HS-27A (cell line): ENCODE measurements around the gene CCDC69.

ENCODE experiments used
- DNase-seq: peaks from one replicate; pipeline ENCODE4 v3.0.0-alpha.2; 2012; ENCODE audit warnings: low read depth, missing footprints

CCDC69 gene

GRCh38 chr5:151159649-151160373 is 64.1 kb downstream of the CCDC69 start:
- DNase-seq = no peak

DNA sequence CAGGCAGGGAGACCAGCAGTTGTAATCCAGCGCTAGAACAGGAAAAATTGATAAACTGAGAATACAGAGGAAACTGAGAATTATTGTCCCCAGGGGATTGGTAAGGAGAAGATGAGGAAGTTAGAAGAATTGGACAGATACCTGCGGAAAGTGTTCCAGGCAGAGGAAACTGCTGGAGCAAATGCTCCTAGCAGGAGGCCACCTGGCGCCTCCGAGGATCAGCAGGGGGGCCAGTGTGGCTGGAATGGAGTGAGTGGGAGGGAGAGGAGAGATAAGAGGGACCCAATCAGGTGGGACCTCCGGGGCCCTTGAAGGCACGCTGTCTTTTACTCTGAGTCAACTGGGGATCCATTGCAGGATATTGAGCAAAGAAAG is 65.6 kb downstream of the CCDC69 start:
- DNase-seq = no peak

DNA sequence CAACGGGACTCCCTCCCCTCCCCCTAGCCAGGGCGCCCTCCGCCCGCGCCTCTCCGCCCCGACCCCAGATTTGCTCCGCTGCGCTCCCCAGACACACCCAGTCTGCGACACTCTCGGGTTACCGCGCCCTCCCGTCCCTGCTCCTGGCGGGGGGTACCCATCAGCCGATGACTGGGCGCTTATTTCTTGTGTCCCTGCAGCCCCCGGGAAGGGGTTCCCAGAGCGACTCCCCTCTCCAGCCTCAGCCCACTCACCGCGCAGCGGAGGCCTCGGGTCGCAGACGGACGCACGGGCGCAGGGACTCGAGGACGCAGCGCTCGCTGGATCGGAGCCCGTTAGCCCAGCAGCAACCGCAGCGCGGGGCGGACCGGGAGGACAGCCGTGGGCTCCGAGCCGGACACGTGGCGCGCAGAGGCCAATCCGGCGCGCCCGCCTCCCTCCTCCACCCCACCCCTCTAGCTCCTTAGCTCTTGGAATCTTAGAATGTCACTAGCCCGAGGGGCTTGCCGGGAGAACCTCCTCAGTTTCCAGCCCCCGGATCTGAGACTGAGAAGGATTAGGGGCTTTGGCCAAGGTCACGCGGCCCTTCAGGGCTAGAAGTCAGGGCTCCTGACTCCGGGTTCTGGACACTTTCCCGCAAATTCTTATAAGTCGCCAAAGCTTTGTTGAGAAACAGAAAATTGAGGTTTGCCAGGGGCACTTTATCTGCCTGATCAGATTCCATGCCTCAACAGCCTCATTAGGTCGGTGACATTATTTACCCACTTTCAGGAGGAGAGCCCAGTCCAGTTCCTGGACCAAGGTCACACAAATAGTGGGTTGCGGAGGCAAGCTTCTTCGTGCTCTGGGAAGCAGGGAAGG is 66.2 kb downstream of the CCDC69 start, which contains the start of gene ANXA6:
ANXA6 (minus strand) TSS at position 354 of the 861 bp plus-strand sequence. CDS start 9,878 bp downstream, outside the sequence.
- DNase-seq = peak; percentile 29

DNA sequence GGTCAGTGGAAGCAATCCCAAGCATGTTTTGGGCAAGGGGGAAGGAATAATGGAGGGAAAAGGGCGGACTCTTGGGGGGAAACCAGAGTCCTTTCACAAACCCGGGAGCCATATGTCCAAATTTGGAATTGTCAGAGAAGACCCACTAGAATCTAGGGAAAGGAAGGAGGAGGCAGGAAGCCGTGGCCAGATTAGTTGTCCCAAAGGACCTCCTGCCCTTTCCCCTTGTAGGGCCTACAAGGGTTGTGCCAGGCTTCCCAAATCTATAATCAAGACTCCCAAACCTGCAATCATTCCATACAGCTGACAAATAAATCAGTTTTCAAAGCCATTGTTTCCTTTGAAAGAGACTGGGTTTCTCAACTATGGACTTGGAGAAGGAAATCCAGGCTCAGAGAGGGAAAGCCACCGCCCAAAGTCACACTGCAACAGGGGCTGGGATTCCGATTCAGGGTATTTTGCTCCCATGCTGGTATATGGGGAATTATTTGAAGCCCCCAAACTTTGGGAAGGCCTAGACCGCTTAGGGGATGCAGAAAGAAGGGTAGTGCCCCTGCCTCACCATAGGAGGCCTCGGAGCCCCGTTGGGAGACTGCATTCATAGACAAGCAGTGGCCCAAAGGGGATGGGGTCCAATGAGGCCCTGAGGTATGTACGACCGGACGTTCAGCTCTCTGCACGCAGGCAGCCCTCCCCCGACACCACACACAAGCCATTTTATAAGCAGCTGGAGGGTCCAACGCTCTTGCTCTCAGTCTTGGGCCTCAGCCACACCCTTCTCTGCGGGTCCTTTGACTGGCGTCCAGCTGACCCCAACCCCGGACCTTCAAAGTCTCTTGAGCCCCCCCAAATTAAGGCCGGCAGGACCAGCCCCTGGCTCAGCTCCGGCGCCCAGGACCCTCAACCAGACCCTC is 67.1 kb downstream of the CCDC69 start:
- no peak for DNase-seq

GRCh38 chr5:151155775-151156506 is 68.0 kb downstream of the CCDC69 start:
- no peak for DNase-seq

- no peak for DNase-seq
These were observed 68.7 kb downstream of the CCDC69 start for GRCh38 chr5:151154931-151155774.

GRCh38 chr5:151153766-151154272 is 70.1 kb downstream of the CCDC69 start:
- DNase-seq = no peak

DNA sequence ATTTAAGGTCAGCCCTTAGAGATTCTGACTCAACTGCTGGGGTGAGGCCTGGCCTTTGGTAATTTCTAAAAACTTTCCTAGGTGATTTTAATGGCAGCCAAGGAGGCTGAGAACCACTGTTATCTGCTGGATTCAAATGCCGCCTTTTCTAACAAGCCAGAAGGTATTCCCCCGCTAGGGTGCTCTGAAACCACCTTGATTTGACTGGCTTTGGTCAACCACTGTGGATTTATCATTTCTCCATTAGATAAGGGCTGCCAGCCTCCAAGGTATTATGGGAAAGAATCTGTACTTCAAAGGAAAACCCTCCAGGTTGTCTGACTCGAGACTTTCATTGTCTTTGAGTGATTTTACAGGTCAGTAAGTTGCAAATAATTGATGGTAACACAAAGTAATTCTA is 70.6 kb downstream of the CCDC69 start:
- DNase-seq = no peak

DNA sequence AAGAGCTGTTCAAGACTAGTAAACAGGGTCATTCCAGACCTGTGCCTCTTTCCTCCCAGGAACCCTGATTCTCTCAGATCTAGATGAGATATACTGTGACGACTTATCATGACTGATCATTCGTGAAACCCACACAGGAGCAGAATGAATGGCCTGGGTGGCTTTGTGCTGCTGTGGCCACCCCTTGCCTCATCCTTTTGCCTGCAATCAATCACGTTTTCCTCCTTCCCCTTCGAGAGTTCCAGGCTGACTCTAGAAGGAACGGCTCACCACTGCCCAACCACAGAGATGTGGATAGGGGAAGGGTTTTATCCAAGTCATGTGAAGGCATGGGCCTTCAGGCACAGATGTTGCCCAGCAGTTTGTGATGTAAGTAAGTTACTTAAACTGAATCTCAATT is 72.1 kb downstream of the CCDC69 start:
- no peak for DNase-seq

GRCh38 chr5:151151263-151151660 is 72.6 kb downstream of the CCDC69 start:
- no peak for DNase-seq

DNA sequence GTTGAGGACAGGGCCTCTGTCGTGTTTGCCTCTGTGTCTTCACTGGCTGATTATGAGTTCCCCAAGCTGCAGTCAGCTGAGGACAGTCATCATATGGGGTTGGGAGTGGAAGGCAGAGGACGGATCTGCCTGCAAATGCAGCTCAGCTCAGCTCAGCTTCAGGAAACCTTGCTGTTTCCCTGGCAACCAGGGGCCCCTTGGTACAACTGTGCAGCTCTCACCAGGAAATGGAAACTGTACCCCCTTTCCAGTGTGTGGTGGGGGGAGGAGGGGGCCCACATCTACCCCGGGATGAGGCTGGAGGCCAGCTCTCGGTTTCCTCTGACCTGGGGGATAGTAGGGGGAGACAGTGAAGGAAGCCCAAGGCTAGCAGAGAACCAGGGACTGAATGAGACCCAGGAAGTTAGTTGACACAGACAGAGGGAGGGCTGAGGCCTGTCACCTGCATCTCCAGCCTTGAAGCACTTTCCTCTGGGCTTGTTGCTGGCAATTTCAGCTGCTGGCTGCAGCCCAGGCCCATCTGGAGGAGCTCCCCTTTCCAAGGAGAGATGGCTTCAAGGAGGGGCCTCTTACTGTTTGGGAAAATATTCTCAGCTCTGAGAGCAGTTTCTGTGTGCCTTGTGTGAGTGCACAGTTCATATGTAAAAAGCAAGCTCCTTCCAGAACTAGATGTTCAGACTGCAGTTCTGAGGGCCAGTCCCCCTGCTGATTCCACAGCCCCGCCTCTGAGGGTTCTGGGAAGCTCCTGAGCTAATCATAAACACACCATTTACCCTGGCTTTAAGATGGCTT is 73.2 kb downstream of the CCDC69 start:
- no peak for DNase-seq

DNA sequence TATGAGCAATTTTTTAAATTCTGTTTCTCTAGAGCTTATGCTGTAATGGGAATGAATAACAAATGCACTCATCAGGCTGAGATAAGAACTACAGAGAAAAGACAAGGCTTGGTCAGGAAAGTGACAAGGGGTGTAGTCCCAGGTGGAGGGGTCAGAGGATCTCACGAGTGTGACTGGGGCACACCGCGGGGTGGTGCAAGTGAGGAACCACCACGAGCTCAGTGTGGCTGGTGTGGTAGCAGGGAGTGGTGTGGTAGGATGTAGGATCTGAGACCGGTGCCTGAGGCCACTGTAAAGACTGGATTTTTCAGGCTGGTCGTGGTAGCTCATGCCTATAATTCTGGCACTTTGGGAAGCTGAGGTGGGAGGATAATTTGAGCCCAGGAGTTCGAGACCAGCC is 75.3 kb downstream of the CCDC69 start:
- DNase-seq = no peak

DNA sequence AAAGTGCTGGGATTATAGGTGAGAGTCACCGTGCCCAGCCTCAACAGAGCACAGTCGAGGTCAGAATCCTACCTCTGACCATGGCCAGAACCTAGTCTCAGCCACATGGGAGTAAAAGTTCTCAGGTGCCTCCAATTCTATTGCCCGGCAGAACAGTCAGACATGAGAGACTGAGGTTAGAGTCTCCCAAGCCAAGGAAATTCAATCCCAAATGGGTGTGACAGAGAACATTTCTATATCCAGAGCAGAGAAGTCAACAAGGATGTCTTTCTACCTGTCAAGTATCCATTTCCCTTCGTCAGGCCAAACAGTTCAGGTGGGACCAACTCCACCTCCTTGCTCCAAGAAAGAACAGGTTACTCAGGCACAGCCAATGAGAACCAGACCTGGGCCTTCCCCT is 76.9 kb downstream of the CCDC69 start:
- no peak for DNase-seq

DNA sequence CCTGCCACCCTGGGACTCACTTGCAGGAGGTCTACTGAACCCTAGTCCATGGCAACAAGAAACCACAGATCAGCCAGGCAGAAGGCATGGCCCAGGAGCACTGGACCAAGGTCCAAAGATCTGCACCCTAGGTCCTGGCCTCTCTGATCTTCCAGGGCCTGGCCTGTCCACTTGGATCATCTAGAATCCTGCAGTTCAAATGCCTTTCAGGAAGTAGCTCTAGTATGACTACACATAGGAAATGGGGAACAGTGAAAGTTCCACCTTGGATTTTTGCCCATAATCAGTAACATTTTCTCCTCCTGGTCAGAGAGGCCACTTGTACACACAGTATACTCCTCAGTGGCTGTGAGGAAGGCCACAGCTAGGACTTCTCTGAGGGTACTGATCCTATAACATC is 77.8 kb downstream of the CCDC69 start:
- DNase-seq = no peak

GRCh38 chr5:151144922-151145321 is 79.0 kb downstream of the CCDC69 start:
- DNase-seq = no peak

DNA sequence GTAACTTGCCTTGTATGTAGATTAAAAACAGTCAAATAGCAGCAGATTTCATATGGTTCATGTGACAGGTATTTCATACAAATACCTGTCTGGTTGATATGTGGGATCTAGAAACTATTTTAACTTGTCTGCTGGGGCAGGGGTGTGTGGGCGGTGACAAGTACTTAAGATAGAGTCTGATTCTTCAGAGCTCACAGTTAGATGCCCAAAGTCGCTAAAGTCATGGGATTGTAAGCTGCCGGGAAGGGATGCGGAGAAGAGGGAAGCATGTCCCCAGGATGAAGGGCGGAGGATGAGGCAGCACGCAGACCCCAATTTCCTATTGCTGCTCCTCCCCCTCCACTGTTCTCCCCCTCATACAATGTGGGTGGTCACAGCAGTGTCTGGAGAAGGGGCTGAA is 79.6 kb downstream of the CCDC69 start:
- no peak for DNase-seq

- no peak for DNase-seq
These were observed 80.2 kb downstream of the CCDC69 start for GRCh38 chr5:151143645-151144044.

DNA sequence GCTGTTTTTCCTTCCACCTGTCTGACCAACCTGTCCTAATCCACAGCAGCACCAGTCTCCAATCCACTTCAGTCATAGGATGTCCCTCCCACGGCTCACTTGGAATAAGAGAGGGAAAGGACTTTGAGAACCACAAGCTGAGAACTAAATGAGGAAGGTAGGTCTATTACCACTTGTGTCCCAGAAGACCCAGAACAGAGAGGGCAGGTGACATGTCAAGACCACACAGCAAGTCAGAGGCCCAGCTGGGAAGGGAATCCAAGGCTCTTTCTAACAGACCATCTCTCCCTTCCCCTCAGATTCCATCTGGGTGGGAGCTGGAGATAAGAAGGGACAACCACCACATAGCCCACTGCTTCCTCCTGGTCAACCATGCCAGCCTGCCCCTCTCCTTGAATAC is 81.0 kb downstream of the CCDC69 start:
- DNase-seq = no peak

DNA sequence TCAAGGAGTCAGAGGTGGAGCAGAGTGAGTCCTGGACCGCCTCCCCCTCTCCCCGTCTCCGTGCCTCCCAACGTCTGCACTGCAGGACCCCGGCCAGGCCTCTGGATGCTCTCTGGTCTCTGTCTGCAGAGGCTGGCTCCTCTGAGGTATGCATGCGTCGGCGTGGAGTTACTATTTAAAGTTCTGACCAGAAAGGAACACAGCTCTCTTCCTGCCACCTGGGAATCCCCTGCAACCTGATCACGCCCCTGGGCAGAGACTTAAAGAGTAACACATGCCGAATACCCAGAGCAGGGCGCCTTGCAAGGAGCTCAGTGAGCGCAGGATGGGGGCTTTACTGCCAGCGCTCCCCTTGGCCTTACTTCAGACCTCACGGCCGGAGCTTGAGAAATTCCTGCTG is 82.4 kb downstream of the CCDC69 start:
- DNase-seq = no peak
